ENCODE results near the gene RIPPLY1.

Gene RIPPLY1

GRCh38 chrX:106898462-106898861, 4.7 kb downstream of the RIPPLY1 start:
- no peaks in the 10 kb centered on the region for H3F3A ChIP-seq (ENCODE audit: insufficient read depth, low read length)
- H3K79me2 ChIP-seq (ENCODE audit: low read length): no peaks in the 10 kb centered on the region
- H3K4me1 ChIP-seq (ENCODE audit: low read length): no peaks in the 10 kb centered on the region
- H3K4me3 ChIP-seq (ENCODE audit: low read length): no peak overlapping the region
- no peaks in the 10 kb centered on the region for H3K9me3 ChIP-seq (replicated peaks; ENCODE audit: insufficient read depth, low read length)
- no peaks in the 10 kb centered on the region for H3K27me3 ChIP-seq (replicated peaks; ENCODE audit: insufficient read depth, low read length)
- no peak overlapping the region for H2AFZ ChIP-seq (ENCODE audit: low read length)
- no peaks in the 10 kb centered on the region for H4K20me1 ChIP-seq (ENCODE audit: insufficient read depth, low read length)
- DNase-seq: peak; percentile 67
- H3K9me2 ChIP-seq (replicated peaks; ENCODE audit: insufficient read depth, low read length): no peaks in the 10 kb centered on the region
- no peak for TF ChIP-seq EZH2phosphoT487 (IDR thresholded peaks at IDR 0.05; ENCODE audit: low read length)
- TF ChIP-seq, protein P1, sequence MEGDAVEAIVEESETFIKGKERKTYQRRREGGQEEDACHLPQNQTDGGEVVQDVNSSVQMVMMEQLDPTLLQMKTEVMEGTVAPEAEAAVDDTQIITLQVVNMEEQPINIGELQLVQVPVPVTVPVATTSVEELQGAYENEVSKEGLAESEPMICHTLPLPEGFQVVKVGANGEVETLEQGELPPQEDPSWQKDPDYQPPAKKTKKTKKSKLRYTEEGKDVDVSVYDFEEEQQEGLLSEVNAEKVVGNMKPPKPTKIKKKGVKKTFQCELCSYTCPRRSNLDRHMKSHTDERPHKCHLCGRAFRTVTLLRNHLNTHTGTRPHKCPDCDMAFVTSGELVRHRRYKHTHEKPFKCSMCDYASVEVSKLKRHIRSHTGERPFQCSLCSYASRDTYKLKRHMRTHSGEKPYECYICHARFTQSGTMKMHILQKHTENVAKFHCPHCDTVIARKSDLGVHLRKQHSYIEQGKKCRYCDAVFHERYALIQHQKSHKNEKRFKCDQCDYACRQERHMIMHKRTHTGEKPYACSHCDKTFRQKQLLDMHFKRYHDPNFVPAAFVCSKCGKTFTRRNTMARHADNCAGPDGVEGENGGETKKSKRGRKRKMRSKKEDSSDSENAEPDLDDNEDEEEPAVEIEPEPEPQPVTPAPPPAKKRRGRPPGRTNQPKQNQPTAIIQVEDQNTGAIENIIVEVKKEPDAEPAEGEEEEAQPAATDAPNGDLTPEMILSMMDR (IDR thresholded peaks at IDR 0.05; ENCODE audit: low read length): peak; percentile 56
- no peaks in the 10 kb centered on the region for H3K36me3 ChIP-seq (replicated peaks; ENCODE audit: insufficient read depth, low read length)
- H3K9ac ChIP-seq (ENCODE audit: low read length): no peak overlapping the region
- no peak overlapping the region for H3K27ac ChIP-seq (ENCODE audit: low read length)
- H3K4me2 ChIP-seq (ENCODE audit: low read depth, low read length): no peak overlapping the region

GRCh38 chrX:106897259-106897658, 5.9 kb downstream of the RIPPLY1 start:
- DNase-seq: no peak
- no peaks in the 10 kb centered on the region for H3F3A ChIP-seq (ENCODE audit: insufficient read depth, low read length)
- no peaks in the 10 kb centered on the region for H3K27me3 ChIP-seq (replicated peaks; ENCODE audit: insufficient read depth, low read length)
- no peaks in the 10 kb centered on the region for H3K9me2 ChIP-seq (replicated peaks; ENCODE audit: insufficient read depth, low read length)
- no peaks in the 10 kb centered on the region for H3K4me1 ChIP-seq (ENCODE audit: low read length)
- no peaks in the 10 kb centered on the region for H4K20me1 ChIP-seq (ENCODE audit: insufficient read depth, low read length)
- no peaks in the 10 kb centered on the region for H3K9me3 ChIP-seq (replicated peaks; ENCODE audit: insufficient read depth, low read length)
- no peak overlapping the region for H2AFZ ChIP-seq (ENCODE audit: low read length)
- no peak overlapping the region for H3K4me2 ChIP-seq (ENCODE audit: low read depth, low read length)
- no peaks in the 10 kb centered on the region for H3K79me2 ChIP-seq (ENCODE audit: low read length)
- TF ChIP-seq, protein P1 (IDR thresholded peaks at IDR 0.05; ENCODE audit: low read length): no peak
- TF ChIP-seq EZH2 (optimal IDR thresholded peaks at IDR 0.05; ENCODE audit: low read depth, low read length) (no peak), EZH2phosphoT487 (IDR thresholded peaks at IDR 0.05; ENCODE audit: low read length) (no peak)
- H3K9ac ChIP-seq (ENCODE audit: low read length): no peak overlapping the region
- H3K27ac ChIP-seq (ENCODE audit: low read length): no peak overlapping the region
- no peaks in the 10 kb centered on the region for H3K36me3 ChIP-seq (replicated peaks; ENCODE audit: insufficient read depth, low read length)
- no peak overlapping the region for H3K4me3 ChIP-seq (ENCODE audit: low read length)

GRCh38 chrX:106894978-106895452, 8.1 kb downstream of the RIPPLY1 start:
- TF ChIP-seq EZH2 (optimal IDR thresholded peaks at IDR 0.05; ENCODE audit: low read depth, low read length) (no peak), EZH2phosphoT487 (IDR thresholded peaks at IDR 0.05; ENCODE audit: low read length) (no peak)
- TF ChIP-seq, protein P1 (IDR thresholded peaks at IDR 0.05; ENCODE audit: low read length): no peak
- Histone ChIP-seq H3K4me2 (ENCODE audit: low read depth, low read length) (no peak overlapping the region), H3K9me3 (replicated peaks; ENCODE audit: insufficient read depth, low read length) (no peaks in the 10 kb centered on the region), H3K9ac (ENCODE audit: low read length) (no peak overlapping the region), H3K4me3 (ENCODE audit: low read length) (no peak overlapping the region), H3K27me3 (replicated peaks; ENCODE audit: insufficient read depth, low read length) (no peaks in the 10 kb centered on the region), H3K79me2 (ENCODE audit: low read length) (no peaks in the 10 kb centered on the region), H2AFZ (ENCODE audit: low read length) (0 out of 2 replicates have a peak overlapping the region, but pooled peaks have one; percentile 47), H3K36me3 (replicated peaks; ENCODE audit: insufficient read depth, low read length) (no peaks in the 10 kb centered on the region), H3K27ac (ENCODE audit: low read length) (no peak overlapping the region), H4K20me1 (ENCODE audit: insufficient read depth, low read length) (no peaks in the 10 kb centered on the region), H3K4me1 (ENCODE audit: low read length) (no peaks in the 10 kb centered on the region), H3K9me2 (replicated peaks; ENCODE audit: insufficient read depth, low read length) (no peaks in the 10 kb centered on the region), H3F3A (ENCODE audit: insufficient read depth, low read length) (no peaks in the 10 kb centered on the region)
- no peak for DNase-seq

All from MM.1S (cell line).